ENCODE measurements around the gene SMIM1. TPM values are rescaled to one million over a fixed set of nuclear protein-coding genes. Genes with fewer than 3 reads are reported as not detected.

Gene SMIM1
- total RNA-seq, 1 donor from 2014 or later, result 15.1 TPM

- no peaks in the 10 kb centered on the region for H3K4me1 Mint-ChIP-seq (ENCODE audit: unreplicated experiment)
- H3K4me3 Mint-ChIP-seq, result no peak overlapping the region
- no peaks in the 10 kb centered on the region for H3K36me3 Mint-ChIP-seq
- H3K27me3 Mint-ChIP-seq, result peaks cover 38% of the 10 kb centered on the region
- H3K27ac Mint-ChIP-seq, result no peak overlapping the region
- no peak for TF ChIP-seq CTCF (conservative IDR thresholded peaks at IDR 0.05)
- H3K9me3 Mint-ChIP-seq, result no peaks in the 10 kb centered on the region
- DNase-seq (ENCODE audit: extremely low spot score, unreplicated experiment), result no peak
Observed at GRCh38 chr1:3762873-3763228, 9.7 kb upstream of the SMIM1 start.

- no peaks in the 10 kb centered on the region for H3K4me1 Mint-ChIP-seq (ENCODE audit: unreplicated experiment)
- H3K9me3 Mint-ChIP-seq, result no peaks in the 10 kb centered on the region
- H3K36me3 Mint-ChIP-seq, result no peaks in the 10 kb centered on the region
- DNase-seq (ENCODE audit: extremely low spot score, unreplicated experiment), result no peak
- no peak overlapping the region for H3K27ac Mint-ChIP-seq
- TF ChIP-seq CTCF (conservative IDR thresholded peaks at IDR 0.05), result no peak
- peaks cover 38% of the 10 kb centered on the region for H3K27me3 Mint-ChIP-seq
- no peak overlapping the region for H3K4me3 Mint-ChIP-seq
Observed at GRCh38 chr1:3763351-3764125, 9.0 kb upstream of the SMIM1 start.

- Mint-ChIP-seq H3K36me3 (no peaks in the 10 kb centered on the region), H3K9me3 (no peaks in the 10 kb centered on the region), H3K4me3 (no peak overlapping the region), H3K27ac (no peak overlapping the region), H3K4me1 (ENCODE audit: unreplicated experiment) (no peaks in the 10 kb centered on the region), H3K27me3 (peaks cover 12% of the 10 kb centered on the region)
- no peak for TF ChIP-seq CTCF (conservative IDR thresholded peaks at IDR 0.05)
- DNase-seq (ENCODE audit: extremely low spot score, unreplicated experiment), result no peak
Observed at GRCh38 chr1:3767328-3767925, 5.1 kb upstream of the SMIM1 start.

GRCh38 chr1:3768811-3769390 is 3.6 kb upstream of the SMIM1 start:
- H3K4me3 Mint-ChIP-seq, result no peak overlapping the region

More at GRCh38 chr1:3768811-3769390, 3.6 kb upstream of the SMIM1 start:
- DNase-seq (ENCODE audit: extremely low spot score, unreplicated experiment), result no peak
- no peak for TF ChIP-seq CTCF (conservative IDR thresholded peaks at IDR 0.05)
- Mint-ChIP-seq H3K27ac (no peak overlapping the region), H3K36me3 (no peaks in the 10 kb centered on the region), H3K4me1 (ENCODE audit: unreplicated experiment) (no peaks in the 10 kb centered on the region), H3K27me3 (peaks cover 12% of the 10 kb centered on the region), H3K9me3 (no peaks in the 10 kb centered on the region)

Measured in type B pancreatic cell (in vitro differentiated cells).